Endothelial cell of coronary artery (primary cell): ENCODE data around the gene IL27RA. TPM values are rescaled to one million over a fixed set of nuclear protein-coding genes. Genes with fewer than 3 reads are reported as not detected.

Experiments
- total RNA-seq: library from RNA; depleted of rRNA; stranded (reverse); fragments of >200 nt; gene quantifications from 2 replicates; pipeline ENCODE4 v1.2.3, GENCODE V29; 2014

Gene IL27RA
- total RNA-seq, result 5.9 and 8.5 TPM in 2 replicates

DNA sequence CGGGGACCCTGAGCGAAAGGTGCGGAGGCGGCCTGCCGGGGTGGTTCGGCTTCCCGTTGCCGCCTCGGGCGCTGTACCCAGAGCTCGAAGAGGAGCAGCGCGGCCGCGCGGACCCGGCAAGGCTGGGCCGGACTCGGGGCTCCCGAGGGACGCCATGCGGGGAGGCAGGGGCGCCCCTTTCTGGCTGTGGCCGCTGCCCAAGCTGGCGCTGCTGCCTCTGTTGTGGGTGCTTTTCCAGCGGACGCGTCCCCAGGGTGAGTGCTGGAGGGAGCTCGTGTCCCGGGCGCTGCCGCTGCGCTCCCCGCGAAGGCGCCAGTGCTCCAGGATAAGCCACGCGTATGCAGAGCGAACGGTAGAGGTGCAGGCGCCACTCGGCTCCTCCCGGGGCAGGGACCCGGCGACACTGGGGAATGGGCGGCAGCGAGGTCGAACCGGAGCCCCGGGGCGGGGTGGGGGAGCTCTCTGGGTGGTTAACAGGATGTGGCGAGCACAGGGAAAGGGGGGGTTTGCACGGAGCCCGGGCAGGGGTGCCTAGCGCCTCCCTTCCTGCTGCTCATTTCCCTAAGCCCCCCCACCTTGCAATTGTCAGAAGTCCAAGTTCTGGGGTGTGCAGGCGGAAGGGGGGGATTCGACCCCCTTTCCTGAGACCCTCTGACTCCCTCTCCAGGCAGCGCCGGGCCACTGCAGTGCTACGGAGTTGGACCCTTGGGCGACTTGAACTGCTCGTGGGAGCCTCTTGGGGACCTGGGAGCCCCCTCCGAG lies at the start of gene IL27RA:
TSS of gene IL27RA (plus strand) at position 44 of the 762 bp plus-strand sequence. CDS start at position 155, 111 bp downstream.

DNA sequence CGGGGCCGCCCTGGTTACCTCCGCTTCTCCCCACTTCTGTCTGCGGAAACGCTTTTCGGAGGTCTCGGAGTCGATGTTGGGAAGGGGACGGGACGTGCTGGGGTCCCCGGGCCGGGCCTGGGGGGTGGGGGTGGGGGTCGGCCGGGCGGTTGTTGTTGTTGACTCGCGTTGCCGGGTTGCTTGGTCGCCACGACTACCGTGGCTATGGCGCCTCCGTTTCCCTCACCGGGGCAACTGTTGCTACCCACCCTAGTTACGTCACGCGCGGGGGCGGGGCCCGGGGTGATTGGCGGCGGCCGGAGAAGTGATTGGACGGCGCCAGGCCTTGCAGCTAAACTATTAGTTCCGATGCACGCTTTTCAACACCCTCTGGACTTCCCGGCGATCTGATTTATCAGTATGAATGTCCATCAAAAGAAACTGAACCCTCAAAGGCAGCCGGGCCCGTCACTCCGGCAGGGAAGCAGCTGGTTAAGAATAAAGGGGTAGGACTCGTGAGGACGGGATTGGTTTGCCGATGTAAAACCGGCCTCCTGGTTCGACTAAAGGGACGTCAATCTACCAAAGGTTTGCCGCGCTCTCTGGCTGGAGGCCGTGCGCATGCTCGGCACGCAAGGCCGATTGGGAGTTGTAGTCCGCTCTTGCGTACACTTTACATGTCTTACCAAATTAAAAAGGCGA lies 25.3 kb upstream of the IL27RA start, which contains the start of gene RFX1:
TSS of gene RFX1 (minus strand) at position 236 of the 681 bp plus-strand sequence. CDS start 12,477 bp downstream, outside the sequence.

DNA sequence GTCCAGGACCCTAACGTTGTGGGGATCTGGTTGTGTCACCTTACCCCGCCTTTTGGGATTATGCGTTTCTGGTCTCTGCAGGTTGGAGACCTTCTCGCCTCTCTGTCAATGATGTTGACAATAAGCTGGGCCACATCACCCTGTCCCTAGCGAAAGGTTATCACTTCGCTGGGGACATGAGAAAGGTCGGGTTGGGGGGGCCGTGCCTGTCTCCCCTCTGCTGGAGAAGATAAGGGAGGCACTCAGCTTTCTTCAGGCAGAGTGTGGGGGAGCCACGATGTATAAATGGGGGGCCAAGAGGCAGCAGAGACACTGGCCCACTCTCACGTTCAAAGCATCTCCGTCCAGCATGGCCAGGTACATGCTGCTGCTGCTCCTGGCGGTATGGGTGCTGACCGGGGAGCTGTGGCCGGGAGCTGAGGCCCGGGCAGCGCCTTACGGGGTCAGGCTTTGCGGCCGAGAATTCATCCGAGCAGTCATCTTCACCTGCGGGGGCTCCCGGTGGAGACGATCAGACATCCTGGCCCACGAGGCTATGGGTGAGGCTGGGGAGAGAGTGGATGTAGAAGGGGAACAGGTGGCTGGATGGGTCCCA lies 3.6 kb upstream of the IL27RA start, which contains the start of gene RLN3:
TSS of gene RLN3 (plus strand) at position 293 of the 595 bp plus-strand sequence. CDS start at position 350, 57 bp downstream.

DNA sequence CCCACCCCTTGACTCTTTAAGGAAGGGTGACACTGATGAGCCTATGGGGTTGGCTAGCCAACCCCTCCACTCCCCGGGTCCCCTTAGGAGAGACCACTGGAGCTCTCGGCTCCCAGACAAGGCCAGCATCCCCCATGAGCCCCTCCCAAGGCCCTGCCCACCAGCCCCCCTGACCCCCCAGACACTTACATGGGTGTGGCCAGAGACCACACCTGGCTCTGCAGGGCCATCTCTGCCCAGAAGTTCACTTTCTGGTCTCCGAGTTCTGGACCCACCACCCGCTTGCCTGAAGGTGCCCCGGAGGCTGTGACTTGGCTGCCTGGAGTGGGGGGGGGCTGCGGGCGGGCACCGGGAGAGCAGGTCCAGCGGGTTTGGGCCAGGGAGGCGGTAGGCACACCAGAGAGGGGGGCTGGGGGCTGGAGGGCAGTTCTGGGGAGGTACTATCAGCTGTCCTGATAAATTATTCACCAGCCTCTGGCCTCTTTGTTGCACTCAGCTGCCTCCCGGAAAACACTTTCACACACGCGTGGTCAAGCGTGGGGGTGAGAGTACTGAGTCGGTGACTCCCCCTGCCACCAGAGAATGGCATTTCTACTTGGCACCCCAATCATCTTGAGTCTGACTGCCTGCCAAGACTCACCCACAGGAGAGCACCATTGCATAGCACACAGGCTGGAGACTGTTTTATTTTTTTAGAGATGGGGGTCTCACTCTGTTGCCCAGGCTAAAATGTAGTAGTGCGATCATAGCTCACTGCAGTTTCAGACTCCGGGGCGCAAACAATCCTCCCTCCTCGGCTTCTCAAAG lies 30.4 kb downstream of the IL27RA start, which contains the start of gene PALM3:
TSS of gene PALM3 (minus strand) at position 326 of the 807 bp plus-strand sequence. CDS start at position 230, 96 bp downstream.

DNA sequence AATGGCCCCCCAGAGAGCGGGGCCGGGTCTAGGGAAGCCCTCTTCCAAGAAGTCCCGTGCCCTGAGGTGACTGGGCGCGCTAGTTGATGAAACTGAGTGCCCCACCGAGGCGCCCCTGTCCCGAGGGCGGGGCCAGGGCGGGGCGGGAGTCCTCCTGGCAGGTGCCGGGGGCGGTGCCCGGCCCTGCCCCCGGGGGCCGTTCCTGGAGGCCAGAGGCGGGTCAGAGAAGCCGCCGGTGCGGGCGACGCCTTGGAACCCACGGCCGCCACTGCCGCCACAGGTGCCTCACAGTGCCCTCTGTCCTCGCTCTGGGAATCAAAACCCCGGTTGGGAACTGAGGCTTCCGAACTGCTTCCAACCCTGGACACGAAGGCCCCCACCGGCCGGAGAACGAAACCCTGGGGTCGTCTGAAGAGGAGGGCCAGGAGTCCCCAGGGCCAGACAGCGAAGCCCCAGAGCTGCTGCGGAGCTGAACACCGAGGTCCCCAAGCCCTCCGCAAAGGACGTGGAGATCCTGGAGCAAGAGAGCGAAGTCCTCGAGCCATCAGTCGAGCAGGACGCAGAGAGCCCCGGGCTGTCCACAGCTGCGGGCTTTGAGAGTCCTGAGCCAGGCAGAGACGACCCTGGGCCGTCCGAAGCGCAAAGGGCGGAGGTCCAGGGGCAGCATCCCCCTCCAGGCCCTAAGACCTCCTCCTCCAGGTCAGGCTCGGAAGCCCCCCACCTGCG lies 41.1 kb downstream of the IL27RA start, which contains the start of gene MISP3:
TSS of gene MISP3 (plus strand) at position 252 of the 726 bp plus-strand sequence. CDS start 524 bp downstream, outside the sequence.

DNA sequence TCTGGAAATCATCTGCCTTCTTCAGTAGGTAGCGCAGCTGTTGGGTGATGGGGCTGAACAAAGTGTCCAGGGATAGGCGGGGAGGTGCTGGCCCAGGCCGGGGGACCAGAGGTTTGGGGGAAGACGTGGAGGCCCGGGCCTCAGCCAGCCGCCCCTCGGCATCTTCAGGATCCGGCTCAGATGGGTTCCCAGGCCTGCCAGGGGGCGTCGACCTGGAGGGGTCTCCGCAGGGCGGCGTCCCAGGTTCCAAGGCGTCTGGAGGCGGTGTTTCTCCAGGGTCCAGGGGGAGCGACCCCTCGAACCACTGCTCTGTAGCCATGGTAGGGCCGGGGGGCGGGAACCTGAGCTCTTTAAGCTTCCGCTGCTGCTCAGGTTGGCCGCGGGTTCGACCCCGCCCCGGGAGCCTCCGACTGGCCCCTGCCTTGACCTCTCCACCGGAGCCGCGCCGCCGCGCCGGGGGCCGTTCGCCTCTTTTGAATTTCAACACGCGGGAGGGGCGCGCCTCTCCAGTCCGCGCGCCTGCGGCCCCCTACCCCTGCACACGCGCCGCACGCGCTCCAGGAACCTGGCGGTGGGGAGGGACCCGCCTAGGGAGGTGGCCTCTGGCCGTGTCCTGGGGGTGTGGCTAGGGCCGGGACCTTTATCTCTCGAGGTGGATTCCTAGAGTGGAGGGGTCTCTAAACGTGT lies 53.9 kb downstream of the IL27RA start, which contains the start of gene C19orf67:
TSS of gene C19orf67 (minus strand) at position 475 of the 687 bp plus-strand sequence. CDS start at position 319, 156 bp downstream.

DNA sequence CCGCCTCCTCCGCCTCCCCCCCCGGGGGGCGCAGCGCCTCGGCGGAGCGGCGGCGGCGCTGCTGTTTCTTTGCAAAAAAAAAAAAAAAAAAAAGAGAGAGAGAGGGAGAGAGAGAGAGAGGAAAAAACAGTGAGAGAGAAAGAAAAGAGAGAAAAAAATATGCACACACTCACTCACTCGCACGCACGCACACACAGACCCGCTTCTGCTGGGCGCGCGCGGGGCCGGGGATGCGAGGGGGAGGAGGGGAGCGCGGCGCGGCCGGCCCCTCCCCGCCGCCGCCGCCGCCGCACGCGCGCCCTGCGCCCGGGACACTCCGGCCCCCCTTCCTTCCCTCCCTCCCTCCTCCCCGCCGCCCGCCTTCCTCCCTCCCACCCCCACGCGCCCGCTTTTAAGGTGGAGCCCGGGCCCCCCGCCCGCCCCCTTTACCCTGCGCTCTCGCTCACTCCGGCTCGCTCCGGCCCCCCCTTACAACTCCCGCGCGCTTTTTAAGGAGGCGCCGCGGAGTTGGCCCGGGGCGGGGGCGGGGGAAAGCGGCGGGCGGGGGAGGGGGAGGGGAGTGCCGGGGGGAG lies 59.0 kb downstream of the IL27RA start, which contains the start of gene SAMD1:
TSS of gene SAMD1 (minus strand) at position 243 of the 572 bp plus-strand sequence.

Other genes starting within 250 kb of the IL27RA start
- 9.8 and 16.5 TPM in 2 replicates for gene ZSWIM4, start 236.3 kb upstream of the IL27RA start, total RNA-seq
- not detected in 2 replicates for gene NANOS3, start 154.6 kb upstream of the IL27RA start, total RNA-seq
- gene BRME1, start 125.6 kb upstream of the IL27RA start, total RNA-seq, result 0.54 and 0.66 TPM in 2 replicates
- gene CC2D1A, start 125.6 kb upstream of the IL27RA start, total RNA-seq, result 5.4 and 7.2 TPM in 2 replicates
- 0.09 TPM in 2 replicates for gene PODNL1, start 93.3 kb upstream of the IL27RA start, total RNA-seq
- 9.7 and 11.1 TPM in 2 replicates for gene DCAF15, start 79.3 kb upstream of the IL27RA start, total RNA-seq
- gene RFX1, start 25.4 kb upstream of the IL27RA start, total RNA-seq, result 2.8 and 3.4 TPM in 2 replicates
- gene RLN3, start 3.6 kb upstream of the IL27RA start, total RNA-seq, result not detected in 2 replicates
- gene PALM3, start 30.3 kb downstream of the IL27RA start, total RNA-seq, result under 0.01 and 0.18 TPM in 2 replicates
- gene MISP3, start 41.0 kb downstream of the IL27RA start, total RNA-seq, result 0.09 TPM in 2 replicates
- gene C19orf67, start 54.0 kb downstream of the IL27RA start, total RNA-seq, result not detected in 2 replicates
- gene SAMD1, start 59.0 kb downstream of the IL27RA start, total RNA-seq, result 17.1 and 24.1 TPM in 2 replicates
- gene PRKACA, start 86.0 kb downstream of the IL27RA start, total RNA-seq, result 35.7 and 45.3 TPM in 2 replicates
- 6.2 and 16.7 TPM in 2 replicates for gene ASF1B, start 104.8 kb downstream of the IL27RA start, total RNA-seq
- 1.7 and 3.7 TPM in 2 replicates for gene ADGRL1, start 174.4 kb downstream of the IL27RA start, total RNA-seq